HepG2 (cell line): Measurements from ENCODE around the gene HDAC3. TPM values are rescaled to one million over a fixed set of nuclear protein-coding genes. Genes with fewer than 3 reads are reported as not detected.

Experiments
- ATAC-seq: fragments of 200-7000 bp; cut with Tn5 transposase; 3 replicates; pipeline ENCODE4 v1.9.1; 2020; ENCODE audit warnings: mild to moderate bottlenecking, moderate library complexity
- BruUV-seq: library from RNA; stranded (reverse); fragments of 400-500 nt; replicated peaks from 2 replicates; lab custom pipeline; 2021; lab: Mats Ljungman, UMichigan
- CTCF ChIA-PET: fragments of 300-600 bp; formaldehyde crosslinking; extraction: SDS; loops from one replicate; lab custom pipeline; 2021; ENCODE audit warnings: low total read pairs, inconsistent platforms, low intra/inter-chr PET ratio; lab: Yijun Ruan, JAX
- POLR2A ChIA-PET: fragments of 350-600 bp; sonication (Branson Sonifier 250); formaldehyde crosslinking; loops from one replicate; lab custom pipeline; 2020; ENCODE audit warnings: antibody characterized with exemption, inconsistent platforms; lab: Yijun Ruan, JAX
- DNase-seq: peaks from one replicate; pipeline ENCODE4 v3.0.0-alpha.2; 2015; ENCODE audit warnings: low spot score
- FAIRE-seq: peaks from 3 replicates; lab custom pipeline; 2011; peaks lifted over from hg19 to GRCh38; lab: Jason Lieb, UNC
- H2AFZ ChIP-seq: one replicate; pipeline ENCODE4 v1.6.1; 2011; ENCODE audit warnings: low read length, inconsistent platforms
- H3K27ac ChIP-seq: fragments of 300-600 bp; 3 replicates; pipeline ENCODE4 v1.8.0; 2011; ENCODE audit warnings: mixed run types, mild to moderate bottlenecking, mixed read lengths, low read length, inconsistent platforms; ENCODE audit not compliant: insufficient read depth; ENCODE audit errors: extremely low read length
- H3K27me3 ChIP-seq, 2 experiments: fragments of 200-600 bp in 1 of 2; 2 replicates in 1 of 2; 3 replicates in 1 of 2; pipeline versions ENCODE4 v1.6.0 to v1.8.0; 2011; ENCODE audit warnings: low read length in 2 of 2, mild to moderate bottlenecking in 2 of 2, moderate library complexity in 2 of 2, inconsistent platforms in 1 of 2; ENCODE audit not compliant: insufficient read depth in 2 of 2, control insufficient read depth in 1 of 2
- H3K36me3 ChIP-seq, 2 experiments: fragments of 200-600 bp in 1 of 2; replicated peaks in 1 of 2; 2 replicates in 1 of 2; 3 replicates in 1 of 2; pipeline versions ENCODE4 v1.5.1 to v1.8.0; 2011; ENCODE audit warnings: low read length in 2 of 2, inconsistent platforms in 1 of 2; ENCODE audit not compliant: insufficient read depth in 2 of 2, control insufficient read depth in 1 of 2
- H3K4me1 ChIP-seq: 2 replicates; pipeline ENCODE4 v1.5.1; 2012; ENCODE audit warnings: low read length, inconsistent platforms; ENCODE audit not compliant: insufficient read depth
- H3K4me2 ChIP-seq: 2 replicates; pipeline ENCODE4 v1.6.0; 2011; ENCODE audit warnings: low read depth, low read length, inconsistent platforms
- H3K4me3 ChIP-seq, 3 experiments: fragments of 200-600 bp in 1 of 3; sonication (generic), shearing (Covaris generic) in 1 of 3; replicated peaks in 1 of 3; 2 replicates each; pipeline ENCODE4 v1.5.1; 2011 to 2016; ENCODE audit warnings: low read length in 3 of 3, inconsistent platforms in 2 of 3, low read depth in 2 of 3, mild to moderate bottlenecking in 2 of 3, control low read depth in 1 of 3, mixed read lengths in 1 of 3; ENCODE audit not compliant: insufficient read depth in 1 of 3
- H3K79me2 ChIP-seq: one replicate; pipeline ENCODE4 v1.6.1; 2011; ENCODE audit warnings: low read length, inconsistent platforms; ENCODE audit not compliant: insufficient read depth
- H3K9ac ChIP-seq: 2 replicates; pipeline ENCODE4 v1.6.0; 2011; ENCODE audit warnings: mild to moderate bottlenecking, low read depth, low read length, inconsistent platforms; ENCODE audit not compliant: insufficient read depth
- H3K9me3 ChIP-seq: 2 replicates; pipeline ENCODE4 v1.5.1; 2012; ENCODE audit warnings: mild to moderate bottlenecking, low read length
- H4K20me1 ChIP-seq: 2 replicates; pipeline ENCODE4 v1.6.0; 2011; ENCODE audit warnings: inconsistent platforms, mild to moderate bottlenecking, low read length, moderate library complexity; ENCODE audit not compliant: insufficient read depth
- AKAP8 ChIP-seq: sonication (generic); formaldehyde crosslinking; IDR thresholded peaks from 2 replicates; pipeline ENCODE4 v1.5.1; 2020; ENCODE audit warnings: mild to moderate bottlenecking, missing genetic modification reagents
- ATF3 ChIP-seq: sonication (generic); formaldehyde crosslinking; IDR thresholded peaks from 2 replicates; pipeline ENCODE4 v1.4.0; 2020; ENCODE audit warnings: missing genetic modification reagents
- FOXP1 ChIP-seq, 2 experiments: fragments of 450-650 bp in 1 of 2; IDR thresholded peaks; 2 replicates each; pipeline ENCODE4 v1.6.1; 2017 to 2018; ENCODE audit warnings: antibody characterized with exemption in 1 of 2
- HNRNPL ChIP-seq: fragments of 200-400 bp; formaldehyde crosslinking; IDR thresholded peaks from 2 replicates; pipeline ENCODE4 v1.6.1; 2017; ENCODE audit warnings: mild to moderate bottlenecking, low read depth, low read length
- HNRNPUL1 ChIP-seq: fragments of 200-400 bp; formaldehyde crosslinking; IDR thresholded peaks from 2 replicates; pipeline ENCODE4 v1.6.1; 2017; ENCODE audit warnings: low read depth, mild to moderate bottlenecking, low read length, moderate library complexity
- MXD4 ChIP-seq: IDR thresholded peaks from 2 replicates; pipeline ENCODE4 v1.6.1; 2016; ENCODE audit warnings: mild to moderate bottlenecking, missing biosample characterization, missing genetic modification reagents
- MXI1 ChIP-seq: IDR thresholded peaks from 3 replicates; pipeline ENCODE4 v1.6.1; 2012; ENCODE audit warnings: low read depth, low read length, inconsistent platforms, borderline replicate concordance
- PHF5A ChIP-seq: IDR thresholded peaks from one replicate; pipeline ENCODE4 v1.6.1; 2018; ENCODE audit warnings: low read depth, missing genetic modification reagents; ENCODE audit not compliant: unreplicated experiment
- SIN3B ChIP-seq: fragments of 150-350 bp; IDR thresholded peaks from 2 replicates; pipeline ENCODE4 v1.6.1; 2014; ENCODE audit warnings: low read length
- TEAD2 ChIP-seq: sonication (generic); formaldehyde crosslinking; IDR thresholded peaks from 2 replicates; pipeline ENCODE4 v1.9.0; 2021; ENCODE audit warnings: missing genetic modification reagents
- ZBTB3 ChIP-seq: sonication (generic); formaldehyde crosslinking; IDR thresholded peaks from 2 replicates; pipeline ENCODE4 v1.4.0; 2020; ENCODE audit warnings: low read depth, mild to moderate bottlenecking, moderate library complexity, missing genetic modification reagents, borderline replicate concordance
- ZBTB4 ChIP-seq: sonication (generic); formaldehyde crosslinking; IDR thresholded peaks from 2 replicates; pipeline ENCODE4 v1.4.0; 2020; ENCODE audit warnings: missing genetic modification reagents, mild to moderate bottlenecking, borderline replicate concordance
- ZFP36 ChIP-seq: fragments of 150-350 bp; IDR thresholded peaks from 2 replicates; pipeline ENCODE4 v1.6.1; 2018; ENCODE audit warnings: borderline replicate concordance, low read length, low read depth; ENCODE audit not compliant: partially characterized antibody
- ZNF432 ChIP-seq: sonication (generic); formaldehyde crosslinking; IDR thresholded peaks from 2 replicates; pipeline ENCODE4 v1.5.0; 2020; ENCODE audit warnings: missing genetic modification reagents, mild to moderate bottlenecking, borderline replicate concordance
- ZNF703 ChIP-seq: sonication (generic); formaldehyde crosslinking; IDR thresholded peaks from 2 replicates; pipeline ENCODE4 v1.5.1; 2020; ENCODE audit warnings: missing genetic modification reagents, mild to moderate bottlenecking, moderate library complexity, borderline replicate concordance
- ZNF749 ChIP-seq: sonication (generic); formaldehyde crosslinking; IDR thresholded peaks from 2 replicates; pipeline ENCODE4 v1.8.0; 2022; ENCODE audit warnings: mild to moderate bottlenecking, missing genetic modification reagents, moderate library complexity, borderline replicate concordance
- ZNF781 ChIP-seq: sonication (generic); formaldehyde crosslinking; IDR thresholded peaks from 2 replicates; pipeline ENCODE4 v1.5.1; 2020; ENCODE audit warnings: borderline replicate concordance, mild to moderate bottlenecking, missing genetic modification reagents; ENCODE audit errors: not compliant biosample characterization
- ZNF782 ChIP-seq: sonication (generic); formaldehyde crosslinking; IDR thresholded peaks from 2 replicates; pipeline ENCODE4 v1.4.0; 2020; ENCODE audit warnings: missing genetic modification reagents, mild to moderate bottlenecking, borderline replicate concordance
- ZSCAN9 ChIP-seq: IDR thresholded peaks from 2 replicates; pipeline ENCODE4 v1.6.1; 2016; ENCODE audit warnings: borderline replicate concordance
- WGBS: methylation state at CpG from one replicate; pipeline ENCODE4 v1.1.6; 2017; ENCODE audit warnings: low lambda C conversion rate; 5-methylcytosine and 5-hydroxymethylcytosine counted together
- in situ Hi-C: cut with HindIII; loops from 2 replicates; pipeline ENCODE4 v1.10.0; 2017; ENCODE audit warnings: low pct_unique_long_range_greater_than_20kb; ENCODE audit not compliant: extremely low pct_ligation_motif_present
- intact Hi-C: fragments of 100-400 bp; cut with micrococcal nuclease; formaldehyde crosslinking; loops from one replicate; pipeline ENCODE4 v1.10.0; 2022; ENCODE audit not compliant: unreplicated experiment
- polyA plus RNA-seq, 8 experiments: library from polyadenylated mRNA; depleted of rRNA in 3 of 8; stranded (reverse) in 7 of 8; unstranded in 1 of 8; fragments of >200 nt; fragmentation: Illumina TruSeq in 4 of 8; extraction: Trizol in 4 of 8; gene quantifications; 2 replicates each; pipeline versions ENCODE4 v1.2.1 to v1.2.3, GENCODE V29; 2011 to 2016; ENCODE audit warnings: low read depth in 4 of 8, missing spikeins in 1 of 8, mixed read lengths in 1 of 8; ENCODE audit not compliant: insufficient read depth in 1 of 8
- total RNA-seq, 5 experiments: library from RNA; depleted of rRNA; stranded (reverse); fragments of >200 nt; fragmentation: Illumina TruSeq; extraction: Trizol; gene quantifications; 2 replicates each; pipeline ENCODE4 v1.2.3, GENCODE V29; 2016; ENCODE audit warnings: low read depth in 1 of 5
- TF ChIP-seq, protein P1 (sequence below): sonication (generic); formaldehyde crosslinking; IDR thresholded peaks from 2 replicates; pipeline ENCODE4 v1.5.0; 2020; ENCODE audit warnings: missing genetic modification reagents

The HDAC3 gene
- total and polyA plus RNA-seq, 2 of the 13 experiments (the other 11 are each of a cell fraction or from before 2014, with no cell fraction given), result 84.0 to 94.1 TPM

DNA sequence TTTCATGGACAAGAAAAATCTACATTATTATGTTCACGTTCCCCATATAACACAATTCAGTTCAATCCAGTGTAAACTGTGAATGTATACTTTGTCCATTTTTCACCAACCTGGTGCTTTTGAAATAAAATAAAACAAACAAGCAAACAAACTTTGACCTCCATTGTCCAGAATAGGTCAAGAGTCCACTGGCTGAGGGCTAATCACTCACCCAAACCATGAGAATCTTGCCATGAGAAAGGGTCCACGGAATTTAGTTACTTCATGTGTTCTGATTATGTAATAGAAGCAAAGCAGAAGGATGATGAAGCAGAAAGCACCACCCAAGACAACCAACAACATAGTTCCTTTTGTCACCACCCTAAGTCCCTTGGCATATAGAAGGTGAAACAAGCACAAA is 46.5 kb downstream of the HDAC3 start (continued):
- TF ChIP-seq ZBTB4 (CRISPR knock-in tag) (no peak), SIN3B (no peak), PHF5A (no peak), MXD4 (no peak), FOXP1 (IDR thresholded peaks at IDR 0.05) (no peak), FOXP1 (CRISPR knock-in tag; IDR thresholded peaks at IDR 0.05) (peak; percentile 68; the same call in 1 of the 2 replicates), HNRNPL (no peak), ZSCAN9 (CRISPR knock-in tag) (0 out of 2 replicates have a peak, but pooled peaks have one; percentile 28), ZNF703 (CRISPR knock-in tag) (no peak), ZBTB3 (CRISPR knock-in tag) (no peak), AKAP8 (CRISPR knock-in tag) (no peak)

- Histone ChIP-seq H3K9me3 (no peaks in the 10 kb centered on the region), H2AFZ (no peak overlapping the region), H3K4me1 (peaks cover 30% of the 10 kb centered on the region), H3K9ac (no peak overlapping the region), H3K36me3 (peaks cover 10 to 55% of the 10 kb centered on the region in 2 experiments), H3K79me2 (peaks cover 29% of the 10 kb centered on the region), H3K27me3 (no peaks in the 10 kb centered on the region), H3K27ac (no peak overlapping the region), H3K4me2 (no peak overlapping the region), H4K20me1 (no peaks in the 10 kb centered on the region), H3K4me3 (no peak overlapping the region)
- BruUV-seq, result no TSS peak
- DNase-seq, result no peak
- intact Hi-C loops (no loop called here), in situ Hi-C loops (no loop called here)
- no peak for FAIRE-seq
- 95% methylated on average over 1 of the region's 1 CpG for WGBS
- CTCF ChIA-PET, result no interaction called here
- ATAC-seq, result no peak
- POLR2A ChIA-PET, result no interaction called here
- TF ChIP-seq ZNF432 (CRISPR knock-in tag) (no peak), ZNF749 (no peak), MXI1 (no peak), ZFP36 (no peak), HNRNPUL1 (no peak), ZNF781 (CRISPR knock-in tag) (no peak), ZNF782 (CRISPR knock-in tag) (no peak), ATF3 (no peak), TEAD2 (CRISPR knock-in tag) (no peak)
- TF ChIP-seq, protein P1, sequence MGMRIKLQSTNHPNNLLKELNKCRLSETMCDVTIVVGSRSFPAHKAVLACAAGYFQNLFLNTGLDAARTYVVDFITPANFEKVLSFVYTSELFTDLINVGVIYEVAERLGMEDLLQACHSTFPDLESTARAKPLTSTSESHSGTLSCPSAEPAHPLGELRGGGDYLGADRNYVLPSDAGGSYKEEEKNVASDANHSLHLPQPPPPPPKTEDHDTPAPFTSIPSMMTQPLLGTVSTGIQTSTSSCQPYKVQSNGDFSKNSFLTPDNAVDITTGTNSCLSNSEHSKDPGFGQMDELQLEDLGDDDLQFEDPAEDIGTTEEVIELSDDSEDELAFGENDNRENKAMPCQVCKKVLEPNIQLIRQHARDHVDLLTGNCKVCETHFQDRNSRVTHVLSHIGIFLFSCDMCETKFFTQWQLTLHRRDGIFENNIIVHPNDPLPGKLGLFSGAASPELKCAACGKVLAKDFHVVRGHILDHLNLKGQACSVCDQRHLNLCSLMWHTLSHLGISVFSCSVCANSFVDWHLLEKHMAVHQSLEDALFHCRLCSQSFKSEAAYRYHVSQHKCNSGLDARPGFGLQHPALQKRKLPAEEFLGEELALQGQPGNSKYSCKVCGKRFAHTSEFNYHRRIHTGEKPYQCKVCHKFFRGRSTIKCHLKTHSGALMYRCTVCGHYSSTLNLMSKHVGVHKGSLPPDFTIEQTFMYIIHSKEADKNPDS (CRISPR knock-in tag), result no peak
Measured at GRCh38 chr5:141586246-141586645, 50.4 kb downstream of the HDAC3 start.
